ENCODE data around the gene GALNT5. TPM values are rescaled to one million over a fixed set of nuclear protein-coding genes. Genes with fewer than 3 reads are reported as not detected.

The GALNT5 gene
- total RNA-seq (2022) (6.8 TPM in 2 replicates), Bru-seq, nascent RNA (percentile 52 among the genes with signal in this experiment), BruChase-seq, experiment 1, labeled RNA remaining after a 2-hour chase (percentile 60 among the genes with signal in this experiment), BruChase-seq, experiment 2, labeled RNA remaining after a 6-hour chase (percentile 64 among the genes with signal in this experiment)
- long read RNA-seq, full-length matches to known transcripts: 6 of 17 reads
- long read RNA-seq, partial matches to known transcripts: 7 of 17 reads
- long read RNA-seq, other reads (novel, unspliced or antisense): 4 of 17 reads

- ChIA-PET POLR2A (no interaction called here), CTCF (interaction anchor here (0.6 to 1.0 kb wide), 4 partner anchors 11 to 372 kb away, joined by 3 read pairs; partner anchors contain the start of gene ACVR1C)
- Histone ChIP-seq H3K4me1 (peaks cover 41% of the 10 kb centered on the region), H3K27me3 (replicated peaks; ENCODE audit: control insufficient read depth, insufficient read depth, low read length) (no peaks in the 10 kb centered on the region), H3K9me3 (no peaks in the 10 kb centered on the region), H3K36me3 (ENCODE audit: control insufficient read depth, insufficient read depth, low read length) (no peaks in the 10 kb centered on the region), H3K4me3 (ENCODE audit: low read depth, low read length) (peak within 1 kb of the TSS; percentile 45)
- TF ChIP-seq, protein P1, sequence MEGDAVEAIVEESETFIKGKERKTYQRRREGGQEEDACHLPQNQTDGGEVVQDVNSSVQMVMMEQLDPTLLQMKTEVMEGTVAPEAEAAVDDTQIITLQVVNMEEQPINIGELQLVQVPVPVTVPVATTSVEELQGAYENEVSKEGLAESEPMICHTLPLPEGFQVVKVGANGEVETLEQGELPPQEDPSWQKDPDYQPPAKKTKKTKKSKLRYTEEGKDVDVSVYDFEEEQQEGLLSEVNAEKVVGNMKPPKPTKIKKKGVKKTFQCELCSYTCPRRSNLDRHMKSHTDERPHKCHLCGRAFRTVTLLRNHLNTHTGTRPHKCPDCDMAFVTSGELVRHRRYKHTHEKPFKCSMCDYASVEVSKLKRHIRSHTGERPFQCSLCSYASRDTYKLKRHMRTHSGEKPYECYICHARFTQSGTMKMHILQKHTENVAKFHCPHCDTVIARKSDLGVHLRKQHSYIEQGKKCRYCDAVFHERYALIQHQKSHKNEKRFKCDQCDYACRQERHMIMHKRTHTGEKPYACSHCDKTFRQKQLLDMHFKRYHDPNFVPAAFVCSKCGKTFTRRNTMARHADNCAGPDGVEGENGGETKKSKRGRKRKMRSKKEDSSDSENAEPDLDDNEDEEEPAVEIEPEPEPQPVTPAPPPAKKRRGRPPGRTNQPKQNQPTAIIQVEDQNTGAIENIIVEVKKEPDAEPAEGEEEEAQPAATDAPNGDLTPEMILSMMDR (IDR thresholded peaks at IDR 0.05; ENCODE audit: insufficient read depth in 1 of 2, low read depth in 1 of 2, low read length in 1 of 2, severe bottlenecking in 1 of 2, unreplicated experiment in 1 of 2): no peak
- TSS peak; percentile 39 for BruUV-seq (replicated peaks)
- Mint-ChIP-seq H3K9me3 (ENCODE audit: unreplicated experiment) (no peaks in the 10 kb centered on the region), H3K27me3 (ENCODE audit: insufficient read depth, unreplicated experiment) (no peaks in the 10 kb centered on the region), H3K4me1 (ENCODE audit: low read depth, unreplicated experiment) (peaks cover 39% of the 10 kb centered on the region), H3K4me3 (ENCODE audit: unreplicated experiment) (peak within 1 kb of the TSS; percentile 86), H3K36me3 (ENCODE audit: insufficient read depth, unreplicated experiment) (peaks cover 6% of the 10 kb centered on the region), H3K27ac (ENCODE audit: unreplicated experiment) (peak within 1 kb of the TSS; percentile 65)
- DNase-seq: peak in 1 of 2 experiments; percentile 37
- intact Hi-C loops (cut with micrococcal nuclease; ENCODE audit: unreplicated experiment): loop anchor here (1.0 kb wide), 1 partner anchor 11 kb away; no protein-coding TSS in a partner anchor
Observed at GRCh38 chr2:157257312-157258252, at the start of gene GALNT5. TSS of gene GALNT5 (plus strand) at chr2:157257705. CDS start at chr2:157258083, 378 bp downstream.

DNA sequence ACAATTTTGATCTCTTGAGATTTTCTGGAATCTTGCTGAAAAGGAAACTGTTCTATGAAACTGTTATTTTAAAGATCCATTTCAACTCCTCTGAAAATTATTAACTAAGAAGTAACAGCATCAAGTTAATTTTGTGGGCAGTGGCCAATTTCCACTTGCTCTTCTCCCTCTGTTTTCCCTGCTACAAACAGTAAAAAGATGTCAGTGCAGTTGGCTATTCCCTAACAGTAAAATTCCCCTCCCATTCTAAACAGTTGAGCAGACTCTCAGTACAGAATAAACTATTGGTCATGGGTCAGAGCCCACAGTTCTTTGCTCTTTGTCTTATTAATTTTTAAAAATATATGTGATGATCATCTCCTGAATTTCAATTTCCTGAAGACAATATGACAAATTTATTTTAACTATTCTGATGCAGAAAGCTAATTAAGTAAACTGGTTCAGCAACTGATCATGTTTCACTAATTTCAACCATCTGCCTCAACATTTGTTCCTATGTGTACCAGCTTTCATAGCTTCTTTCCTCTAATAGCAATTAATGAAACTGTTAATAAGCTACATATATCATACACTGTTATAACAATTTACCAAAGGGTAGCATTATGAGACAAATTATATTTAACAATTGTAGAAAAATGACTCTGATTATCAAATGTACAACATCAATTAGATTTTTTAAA, 41.1 kb upstream of the GALNT5 start:
- Histone ChIP-seq H3K4me1 (no peaks in the 10 kb centered on the region), H3K9me3 (no peaks in the 10 kb centered on the region), H3K4me3 (ENCODE audit: low read depth, low read length) (no peak overlapping the region), H3K27me3 (replicated peaks; ENCODE audit: control insufficient read depth, insufficient read depth, low read length) (no peaks in the 10 kb centered on the region), H3K36me3 (ENCODE audit: control insufficient read depth, insufficient read depth, low read length) (no peaks in the 10 kb centered on the region)
- H3K4me1 Mint-ChIP-seq (ENCODE audit: low read depth, unreplicated experiment): no peaks in the 10 kb centered on the region
- no peak overlapping the region for H3K4me3 Mint-ChIP-seq (ENCODE audit: unreplicated experiment)
- H3K36me3 Mint-ChIP-seq (ENCODE audit: insufficient read depth, unreplicated experiment): no peaks in the 10 kb centered on the region
- no TSS peak for BruUV-seq (replicated peaks)
- ChIA-PET CTCF (no interaction called here), POLR2A (no interaction called here)
- H3K27ac Mint-ChIP-seq (ENCODE audit: unreplicated experiment): no peak overlapping the region
- DNase-seq: no peak
- intact Hi-C loops (cut with micrococcal nuclease; ENCODE audit: unreplicated experiment): no loop called here
- TF ChIP-seq, protein P1 (IDR thresholded peaks at IDR 0.05; ENCODE audit: insufficient read depth in 1 of 2, low read depth in 1 of 2, low read length in 1 of 2, severe bottlenecking in 1 of 2, unreplicated experiment in 1 of 2): no peak
- no peaks in the 10 kb centered on the region for H3K27me3 Mint-ChIP-seq (ENCODE audit: insufficient read depth, unreplicated experiment)
- H3K9me3 Mint-ChIP-seq (ENCODE audit: unreplicated experiment): no peaks in the 10 kb centered on the region

DNA sequence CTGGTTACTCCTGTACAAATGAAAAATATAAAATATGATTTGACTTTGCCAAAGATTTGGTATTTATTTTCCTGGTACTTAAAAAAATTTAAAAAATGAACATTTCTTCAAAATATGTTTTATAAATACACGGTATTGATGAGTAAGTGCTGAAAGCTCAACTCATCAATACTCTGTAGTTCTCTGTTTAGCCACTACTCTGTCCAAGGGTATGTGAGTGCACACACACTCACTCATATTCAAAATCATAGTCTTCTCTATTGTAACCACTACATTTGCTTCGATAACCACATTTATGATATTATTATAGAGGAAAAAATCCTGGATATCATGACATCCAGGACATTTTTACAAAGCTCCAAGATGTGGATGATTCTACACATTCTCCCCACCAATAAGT, 40.1 kb upstream of the GALNT5 start:
- no peak overlapping the region for H3K27ac Mint-ChIP-seq (ENCODE audit: unreplicated experiment)
- H3K36me3 Mint-ChIP-seq (ENCODE audit: insufficient read depth, unreplicated experiment): no peaks in the 10 kb centered on the region
- Histone ChIP-seq H3K27me3 (replicated peaks; ENCODE audit: control insufficient read depth, insufficient read depth, low read length) (no peaks in the 10 kb centered on the region), H3K4me3 (ENCODE audit: low read depth, low read length) (no peak overlapping the region), H3K4me1 (no peaks in the 10 kb centered on the region), H3K9me3 (no peaks in the 10 kb centered on the region), H3K36me3 (ENCODE audit: control insufficient read depth, insufficient read depth, low read length) (no peaks in the 10 kb centered on the region)
- no peaks in the 10 kb centered on the region for H3K27me3 Mint-ChIP-seq (ENCODE audit: insufficient read depth, unreplicated experiment)
- TF ChIP-seq, protein P1 (IDR thresholded peaks at IDR 0.05; ENCODE audit: insufficient read depth in 1 of 2, low read depth in 1 of 2, low read length in 1 of 2, severe bottlenecking in 1 of 2, unreplicated experiment in 1 of 2): no peak
- no peak for DNase-seq
- CTCF ChIA-PET: no interaction called here
- no peaks in the 10 kb centered on the region for H3K9me3 Mint-ChIP-seq (ENCODE audit: unreplicated experiment)
- POLR2A ChIA-PET: no interaction called here
- no TSS peak for BruUV-seq (replicated peaks)
- H3K4me1 Mint-ChIP-seq (ENCODE audit: low read depth, unreplicated experiment): no peaks in the 10 kb centered on the region
- intact Hi-C loops (cut with micrococcal nuclease; ENCODE audit: unreplicated experiment): no loop called here
- H3K4me3 Mint-ChIP-seq (ENCODE audit: unreplicated experiment): no peak overlapping the region

Measured in Caco-2 (cell line).